Calu3 (cell line): ENCODE results near the gene PCED1B. TPM values are rescaled to one million over a fixed set of nuclear protein-coding genes. Genes with fewer than 3 reads are reported as not detected.

ENCODE experiments used
- BruUV-seq: library from RNA; stranded (reverse); fragments of 400-500 nt; replicated peaks from 2 replicates; lab custom pipeline; 2021; lab: Mats Ljungman, UMichigan
- CTCF ChIA-PET: fragments of 300-600 bp; sonication (Branson Sonifier 250); formaldehyde crosslinking; loops from one replicate; lab custom pipeline; 2022; ENCODE audit warnings: antibody characterized with exemption; lab: Charles Lee
- DNase-seq: peaks from one replicate; pipeline ENCODE4 v3.0.0; 2022
- H3K27ac Mint-ChIP-seq: one replicate; pipeline ENCODE4 v1.8.0; 2022; ENCODE audit warnings: mixed read lengths; ENCODE audit not compliant: unreplicated experiment
- H3K27me3 Mint-ChIP-seq: one replicate; pipeline ENCODE4 v1.8.0; 2022; ENCODE audit warnings: mixed read lengths; ENCODE audit not compliant: unreplicated experiment
- H3K36me3 Mint-ChIP-seq: one replicate; pipeline ENCODE4 v1.8.0; 2022; ENCODE audit warnings: mild to moderate bottlenecking, moderate library complexity, mixed read lengths; ENCODE audit not compliant: insufficient read depth, unreplicated experiment
- H3K4me1 Mint-ChIP-seq: one replicate; pipeline ENCODE4 v1.8.0; 2022; ENCODE audit warnings: mild to moderate bottlenecking, low read depth, mixed read lengths; ENCODE audit not compliant: unreplicated experiment
- H3K4me3 Mint-ChIP-seq: one replicate; pipeline ENCODE4 v1.8.0; 2022; ENCODE audit warnings: mild to moderate bottlenecking, low read depth, moderate library complexity, mixed read lengths; ENCODE audit not compliant: unreplicated experiment
- H3K9me3 Mint-ChIP-seq: one replicate; pipeline ENCODE4 v1.8.0; 2022; ENCODE audit warnings: low read depth, mixed read lengths; ENCODE audit not compliant: unreplicated experiment
- CTCF ChIP-seq: fragments of 200-600 bp; IDR thresholded peaks from one replicate; pipeline ENCODE4 v1.8.0; 2022; ENCODE audit warnings: antibody characterized with exemption; ENCODE audit not compliant: unreplicated experiment
- intact Hi-C: fragments of 100-400 bp; cut with micrococcal nuclease; formaldehyde crosslinking; loops from one replicate; pipeline ENCODE4 v1.10.0; 2022; ENCODE audit not compliant: unreplicated experiment
- total RNA-seq: library from RNA; stranded (reverse); gene quantifications from 2 replicates; pipeline ENCODE4 v1.2.3, GENCODE V29; 2022

PCED1B gene
- total RNA-seq, 1 experiment from 2014 or later = 4.1 TPM

GRCh38 chr12:47237751-47238211 lies 158.4 kb downstream of the PCED1B start:
- Mint-ChIP-seq H3K4me1 (peaks cover 16% of the 10 kb centered on the region), H3K27me3 (no peaks in the 10 kb centered on the region), H3K9me3 (no peaks in the 10 kb centered on the region), H3K36me3 (no peaks in the 10 kb centered on the region), H3K27ac (no peak overlapping the region), H3K4me3 (no peak overlapping the region)
- CTCF ChIA-PET = no interaction called here
- intact Hi-C loops = no loop called here
- no peak for TF ChIP-seq CTCF
- BruUV-seq = no TSS peak
- DNase-seq = no peak

GRCh38 chr12:47238669-47239114 lies 159.3 kb downstream of the PCED1B start:
- H3K4me3 Mint-ChIP-seq = no peak overlapping the region
- H3K27ac Mint-ChIP-seq = no peak overlapping the region
- H3K36me3 Mint-ChIP-seq = no peaks in the 10 kb centered on the region
- no peak for TF ChIP-seq CTCF
- CTCF ChIA-PET = no interaction called here
- peaks cover 16% of the 10 kb centered on the region for H3K4me1 Mint-ChIP-seq
- no TSS peak for BruUV-seq
- intact Hi-C loops = no loop called here
- H3K9me3 Mint-ChIP-seq = no peaks in the 10 kb centered on the region
- no peaks in the 10 kb centered on the region for H3K27me3 Mint-ChIP-seq
- DNase-seq = no peak

GRCh38 chr12:47242426-47242825 lies 163.0 kb downstream of the PCED1B start:
- Mint-ChIP-seq H3K9me3 (no peaks in the 10 kb centered on the region), H3K4me1 (peaks cover 19% of the 10 kb centered on the region), H3K36me3 (no peaks in the 10 kb centered on the region), H3K27ac (no peak overlapping the region), H3K4me3 (no peak overlapping the region), H3K27me3 (no peaks in the 10 kb centered on the region)
- intact Hi-C loops = no loop called here
- BruUV-seq = no TSS peak
- TF ChIP-seq CTCF = no peak
- no peak for DNase-seq
- CTCF ChIA-PET = no interaction called here

- no TSS peak for BruUV-seq
- DNase-seq = no peak
- CTCF ChIA-PET = no interaction called here
Measured at GRCh38 chr12:47244835-47245234, 165.4 kb downstream of the PCED1B start.

More at GRCh38 chr12:47244835-47245234, 165.4 kb downstream of the PCED1B start:
- intact Hi-C loops = no loop called here
- no peak for TF ChIP-seq CTCF
- Mint-ChIP-seq H3K36me3 (no peaks in the 10 kb centered on the region), H3K4me3 (no peak overlapping the region), H3K9me3 (no peaks in the 10 kb centered on the region), H3K27ac (no peak overlapping the region), H3K4me1 (peaks cover 26% of the 10 kb centered on the region), H3K27me3 (no peaks in the 10 kb centered on the region)
